Measurements from ENCODE around the gene CD79A. TPM values are rescaled to one million over a fixed set of nuclear protein-coding genes. Genes with fewer than 3 reads are reported as not detected.

The CD79A gene
- total and polyA plus RNA-seq, 2 donors, result 31.4 to 74.4 TPM

DNA sequence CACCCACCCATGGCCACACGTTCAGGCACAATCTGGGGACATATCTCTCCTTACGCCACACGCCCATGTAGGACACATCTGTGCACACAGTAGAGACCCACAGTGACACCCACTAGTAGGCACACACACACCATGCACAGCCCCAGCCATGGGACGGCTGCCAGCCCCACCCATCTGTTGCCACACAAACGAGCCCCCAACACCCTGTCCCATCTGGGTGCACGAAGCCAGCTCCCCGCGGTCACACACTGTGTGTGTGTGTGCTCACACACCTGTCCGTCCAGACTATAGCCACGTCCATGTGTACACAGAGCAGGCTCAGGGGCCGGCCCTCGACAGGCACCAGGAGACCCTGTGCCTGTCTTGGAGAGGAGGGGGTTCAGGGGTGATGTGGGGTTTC is 40.6 kb downstream of the CD79A start:
- no peak overlapping the region for H3K4me3 ChIP-seq (ENCODE audit: low read length in 2 of 2)
- peaks cover 34 to 99% of the 10 kb centered on the region in 2 donors for H3K27me3 ChIP-seq (ENCODE audit: control insufficient read depth in 2 of 2, insufficient read depth in 1 of 2, low read length in 1 of 2)
- no peak for DNase-seq (ENCODE audit: low read depth in 6 of 9, low spot score in 9 of 9)
- 69% methylated on average over 12 of the region's 12 CpGs for WGBS
- no peaks in the 10 kb centered on the region for H3K36me3 ChIP-seq (ENCODE audit: control insufficient read depth in 2 of 2, insufficient read depth in 2 of 2, low read length in 1 of 2)
- H3K9me3 ChIP-seq (ENCODE audit: control insufficient read depth in 2 of 2, insufficient read depth in 1 of 2, low read length in 1 of 2), result no peaks in the 10 kb centered on the region
- no peak overlapping the region for H3K27ac ChIP-seq (ENCODE audit: low read depth in 1 of 2, low read length in 1 of 2)
- H3K4me1 ChIP-seq (ENCODE audit: control insufficient read depth in 2 of 2, insufficient read depth in 2 of 2, low read length in 2 of 2), result peaks cover 6 to 24% of the 10 kb centered on the region in 2 donors

DNA sequence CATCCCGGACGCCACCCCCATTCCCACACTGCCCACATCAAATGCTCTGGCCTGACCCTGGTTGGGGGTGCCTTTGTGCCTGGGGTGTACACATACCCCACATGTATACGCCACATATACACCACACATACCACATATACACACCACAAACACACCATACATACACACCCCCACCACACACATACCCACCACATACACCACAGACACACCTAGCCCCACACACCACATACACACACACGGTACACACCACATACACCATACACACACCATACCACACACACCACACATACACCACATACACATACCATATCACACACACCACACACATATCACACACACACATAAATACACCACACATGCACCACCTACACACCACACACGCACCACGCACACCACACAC is 41.0 kb downstream of the CD79A start:
- no peak for DNase-seq (ENCODE audit: low read depth in 6 of 9, low spot score in 9 of 9)
- H3K27ac ChIP-seq (ENCODE audit: low read depth in 1 of 2, low read length in 1 of 2), result no peak overlapping the region
- 62% methylated on average over 6 of the region's 6 CpGs for WGBS
- H3K4me1 ChIP-seq (ENCODE audit: control insufficient read depth in 2 of 2, insufficient read depth in 2 of 2, low read length in 2 of 2), result peaks cover 6 to 22% of the 10 kb centered on the region in 2 donors
- no peaks in the 10 kb centered on the region for H3K9me3 ChIP-seq (ENCODE audit: control insufficient read depth in 2 of 2, insufficient read depth in 1 of 2, low read length in 1 of 2)
- H3K27me3 ChIP-seq (ENCODE audit: control insufficient read depth in 2 of 2, insufficient read depth in 1 of 2, low read length in 1 of 2), result peaks cover 37 to 99% of the 10 kb centered on the region in 2 donors
- no peaks in the 10 kb centered on the region for H3K36me3 ChIP-seq (ENCODE audit: control insufficient read depth in 2 of 2, insufficient read depth in 2 of 2, low read length in 1 of 2)
- H3K4me3 ChIP-seq (ENCODE audit: low read length in 2 of 2), result no peak overlapping the region

DNA sequence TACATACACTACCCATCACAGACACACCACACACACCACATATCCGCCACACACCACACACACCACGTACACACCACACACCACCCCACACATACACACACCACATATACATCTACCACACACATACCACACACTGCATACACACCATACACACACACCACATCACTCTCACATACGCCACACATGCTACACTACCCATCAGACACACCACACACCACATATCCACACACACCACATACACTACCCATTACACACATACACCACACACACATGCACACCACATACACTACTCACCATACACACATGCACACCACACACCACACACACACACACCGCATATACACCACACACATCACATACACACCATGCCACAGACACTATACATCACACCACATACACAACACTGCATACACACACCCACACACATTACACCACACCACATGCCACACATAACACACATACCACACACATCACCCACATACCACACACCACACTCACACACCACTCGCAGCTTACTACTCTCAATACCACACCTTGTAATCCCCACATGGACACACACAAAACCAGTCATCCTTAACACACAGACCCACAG is 41.7 kb downstream of the CD79A start:
- no peaks in the 10 kb centered on the region for H3K9me3 ChIP-seq (ENCODE audit: control insufficient read depth in 2 of 2, insufficient read depth in 1 of 2, low read length in 1 of 2)
- H3K4me3 ChIP-seq (ENCODE audit: low read length in 2 of 2), result no peak overlapping the region
- peaks cover 6 to 22% of the 10 kb centered on the region in 2 donors for H3K4me1 ChIP-seq (ENCODE audit: control insufficient read depth in 2 of 2, insufficient read depth in 2 of 2, low read length in 2 of 2)
- H3K36me3 ChIP-seq (ENCODE audit: control insufficient read depth in 2 of 2, insufficient read depth in 2 of 2, low read length in 1 of 2), result no peaks in the 10 kb centered on the region
- H3K27ac ChIP-seq (ENCODE audit: low read depth in 1 of 2, low read length in 1 of 2), result no peak overlapping the region
- DNase-seq (ENCODE audit: low read depth in 6 of 9, low spot score in 9 of 9), result no peak
- H3K27me3 ChIP-seq (ENCODE audit: control insufficient read depth in 2 of 2, insufficient read depth in 1 of 2, low read length in 1 of 2), result peaks cover 34 to 97% of the 10 kb centered on the region in 2 donors
- WGBS, result 96% methylated on average over 5 of the region's 5 CpGs

GRCh38 chr19:41919948-41920712 is 43.1 kb downstream of the CD79A start:
- Histone ChIP-seq H3K27ac (ENCODE audit: low read depth in 1 of 2, low read length in 1 of 2) (no peak overlapping the region), H3K4me1 (ENCODE audit: control insufficient read depth in 2 of 2, insufficient read depth in 2 of 2, low read length in 2 of 2) (peaks cover 4 to 21% of the 10 kb centered on the region in 2 donors), H3K9me3 (ENCODE audit: control insufficient read depth in 2 of 2, insufficient read depth in 1 of 2, low read length in 1 of 2) (peaks cover 0 to 5% of the 10 kb centered on the region in 2 donors), H3K36me3 (ENCODE audit: control insufficient read depth in 2 of 2, insufficient read depth in 2 of 2, low read length in 1 of 2) (no peaks in the 10 kb centered on the region), H3K27me3 (ENCODE audit: control insufficient read depth in 2 of 2, insufficient read depth in 1 of 2, low read length in 1 of 2) (peaks cover 29 to 97% of the 10 kb centered on the region in 2 donors), H3K4me3 (ENCODE audit: low read length in 2 of 2) (no peak overlapping the region)
- 92% methylated on average over 33 of the region's 33 CpGs for WGBS
- no peak for DNase-seq (ENCODE audit: low read depth in 6 of 9, low spot score in 9 of 9)

DNA sequence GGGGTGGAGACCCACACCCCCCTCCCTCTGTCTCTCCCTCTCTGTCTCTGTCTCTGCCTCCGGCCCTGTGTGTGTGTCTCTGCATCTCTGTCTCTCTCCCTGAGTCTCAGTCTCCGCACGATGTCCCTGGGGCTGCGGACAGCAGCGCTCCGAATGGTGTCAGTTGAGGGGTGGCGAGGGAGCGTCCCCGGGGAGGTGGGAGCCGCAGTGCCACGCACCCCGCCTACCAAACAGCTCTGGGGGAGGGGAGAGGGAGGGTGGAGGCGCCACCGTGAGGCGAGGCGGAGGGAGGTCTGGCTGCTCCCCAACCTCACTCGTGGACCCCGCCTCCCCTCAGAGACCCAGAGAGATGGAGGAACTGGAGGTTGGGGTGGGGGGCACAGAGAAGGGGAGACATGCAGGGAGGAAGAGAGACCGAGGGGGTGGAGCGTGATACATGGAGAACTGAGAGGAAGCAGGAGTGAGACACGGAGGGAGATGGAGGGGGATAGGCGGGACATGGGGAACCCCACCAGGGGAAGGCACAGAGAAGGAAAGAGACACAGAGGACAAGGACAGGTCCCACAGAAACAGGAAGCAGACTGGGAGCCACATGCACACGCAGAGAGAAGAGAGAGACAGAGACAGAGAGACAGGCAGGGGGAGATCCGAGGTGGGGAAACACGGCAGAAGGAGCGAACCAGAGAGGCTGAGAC is 44.0 kb downstream of the CD79A start:
- H3K9me3 ChIP-seq (ENCODE audit: control insufficient read depth in 2 of 2, insufficient read depth in 1 of 2, low read length in 1 of 2), result peaks cover 0 to 5% of the 10 kb centered on the region in 2 donors
- peak in 1 of 9 donors; percentile 41 for DNase-seq (ENCODE audit: low read depth in 6 of 9, low spot score in 9 of 9)
- H3K27ac ChIP-seq (ENCODE audit: low read depth in 1 of 2, low read length in 1 of 2), result no peak overlapping the region
- H3K4me1 ChIP-seq (ENCODE audit: control insufficient read depth in 2 of 2, insufficient read depth in 2 of 2, low read length in 2 of 2), result peaks cover 0 to 12% of the 10 kb centered on the region in 2 donors
- H3K27me3 ChIP-seq (ENCODE audit: control insufficient read depth in 2 of 2, insufficient read depth in 1 of 2, low read length in 1 of 2), result peaks cover 26 to 97% of the 10 kb centered on the region in 2 donors
- no peaks in the 10 kb centered on the region for H3K36me3 ChIP-seq (ENCODE audit: control insufficient read depth in 2 of 2, insufficient read depth in 2 of 2, low read length in 1 of 2)
- H3K4me3 ChIP-seq (ENCODE audit: low read length in 2 of 2), result no peak overlapping the region
- 15% methylated on average over 26 of the region's 26 CpGs for WGBS

DNA sequence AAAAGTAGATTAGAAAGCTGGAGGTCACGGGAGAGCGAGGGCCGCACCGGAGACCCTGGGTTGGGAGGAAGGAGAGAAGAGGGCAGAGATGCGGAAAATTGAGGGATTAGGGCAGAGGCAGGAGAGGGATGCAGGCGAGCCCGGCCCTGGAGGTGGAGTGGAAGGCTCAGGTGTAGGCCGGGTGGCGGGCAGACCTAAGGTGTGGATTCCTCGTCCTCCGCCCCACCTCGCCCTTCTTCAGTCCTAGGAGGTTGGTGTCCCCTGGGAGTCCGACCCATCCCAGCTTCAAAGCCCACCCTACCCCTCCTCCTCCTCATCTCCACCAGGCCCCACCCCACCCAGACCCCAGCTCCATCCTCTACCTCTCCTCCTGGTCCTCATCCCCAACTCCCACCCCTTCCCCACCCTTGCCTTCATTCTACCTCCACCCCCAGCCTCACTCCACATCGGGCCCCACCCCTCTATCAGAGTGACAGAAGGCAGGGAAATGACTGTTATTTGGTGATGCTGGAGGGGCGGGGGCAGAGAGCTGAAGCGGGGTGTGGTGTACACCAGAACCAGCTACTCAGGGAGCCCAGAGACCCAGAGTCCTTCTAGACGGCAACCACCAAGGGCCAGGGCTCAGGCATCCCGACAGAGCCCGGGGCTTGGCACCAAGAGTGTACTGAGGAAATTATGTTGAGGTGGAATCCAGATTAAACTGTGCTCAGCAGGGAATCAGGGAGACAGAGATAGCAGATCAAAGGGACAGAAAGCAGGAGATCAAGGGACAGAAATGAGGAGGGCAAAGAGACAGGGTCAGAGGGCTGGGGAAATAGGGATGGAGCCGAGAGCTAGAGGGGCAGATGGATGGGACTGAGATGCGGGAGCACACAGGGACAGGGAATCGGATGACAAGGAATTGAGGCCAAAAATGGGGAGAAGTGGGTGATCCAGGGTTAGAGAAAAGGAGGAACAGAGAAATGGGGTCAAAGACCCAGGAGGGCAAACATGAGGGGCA is 44.8 kb downstream of the CD79A start:
- Histone ChIP-seq H3K9me3 (ENCODE audit: control insufficient read depth in 2 of 2, insufficient read depth in 1 of 2, low read length in 1 of 2) (peaks cover 0 to 5% of the 10 kb centered on the region in 2 donors), H3K27ac (ENCODE audit: low read depth in 1 of 2, low read length in 1 of 2) (no peak overlapping the region), H3K4me3 (ENCODE audit: low read length in 2 of 2) (no peak overlapping the region), H3K36me3 (ENCODE audit: control insufficient read depth in 2 of 2, insufficient read depth in 2 of 2, low read length in 1 of 2) (no peaks in the 10 kb centered on the region), H3K4me1 (ENCODE audit: control insufficient read depth in 2 of 2, insufficient read depth in 2 of 2, low read length in 2 of 2) (peaks cover 0 to 10% of the 10 kb centered on the region in 2 donors), H3K27me3 (ENCODE audit: control insufficient read depth in 2 of 2, insufficient read depth in 1 of 2, low read length in 1 of 2) (peaks cover 29 to 97% of the 10 kb centered on the region in 2 donors)
- DNase-seq (ENCODE audit: low read depth in 6 of 9, low spot score in 9 of 9), result no peak
- 35% methylated on average over 22 of the region's 22 CpGs for WGBS

- no peaks in the 10 kb centered on the region for H3K36me3 ChIP-seq (ENCODE audit: control insufficient read depth in 2 of 2, insufficient read depth in 2 of 2, low read length in 1 of 2)
- no peak overlapping the region for H3K27ac ChIP-seq (ENCODE audit: low read depth in 1 of 2, low read length in 1 of 2)
- no peak overlapping the region for H3K4me3 ChIP-seq (ENCODE audit: low read length in 2 of 2)
- peaks cover 29 to 97% of the 10 kb centered on the region in 2 donors for H3K27me3 ChIP-seq (ENCODE audit: control insufficient read depth in 2 of 2, insufficient read depth in 1 of 2, low read length in 1 of 2)
- no peak for DNase-seq (ENCODE audit: low read depth in 6 of 9, low spot score in 9 of 9)
- H3K9me3 ChIP-seq (ENCODE audit: control insufficient read depth in 2 of 2, insufficient read depth in 1 of 2, low read length in 1 of 2), result peaks cover 0 to 5% of the 10 kb centered on the region in 2 donors
- peaks cover 0 to 11% of the 10 kb centered on the region in 2 donors for H3K4me1 ChIP-seq (ENCODE audit: control insufficient read depth in 2 of 2, insufficient read depth in 2 of 2, low read length in 2 of 2)
- WGBS, result 24% methylated on average over 18 of the region's 18 CpGs
Measured at GRCh38 chr19:41922585-41922984, 45.5 kb downstream of the CD79A start.

DNA sequence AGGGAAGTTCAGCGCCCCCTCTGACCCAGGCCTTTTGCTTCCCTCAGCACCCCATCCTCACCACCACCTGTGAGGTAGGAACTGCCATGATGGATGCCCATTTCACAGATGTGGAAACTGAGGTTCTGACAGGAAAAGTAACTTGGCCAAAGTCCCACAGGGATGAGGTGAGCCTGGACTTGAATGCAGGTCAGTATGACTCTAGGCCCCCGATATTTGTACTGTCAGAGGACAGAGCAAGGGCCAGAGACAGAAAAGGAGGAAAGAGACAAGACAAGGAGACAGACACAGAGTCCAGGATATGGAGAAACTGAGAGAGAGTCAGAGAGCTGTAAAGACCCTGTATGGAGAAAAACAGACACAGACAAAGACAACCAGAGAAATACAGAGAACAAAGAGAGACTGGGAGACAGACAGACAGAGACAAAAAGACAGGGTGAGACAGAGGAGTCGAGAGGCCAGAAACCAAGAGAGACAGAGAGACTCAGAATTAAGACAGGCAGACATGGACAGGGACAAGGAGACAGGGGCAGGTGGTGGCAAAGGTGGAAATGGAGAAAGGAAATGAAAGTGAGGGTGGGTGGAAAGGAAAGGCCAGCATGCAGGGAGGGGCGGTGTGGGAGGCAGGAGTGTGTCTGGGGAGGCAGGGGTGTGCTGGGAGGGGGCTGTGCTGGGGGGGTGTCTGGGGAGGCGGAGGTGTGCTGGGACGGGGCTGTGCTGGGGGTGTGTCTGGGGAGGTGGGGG is 46.1 kb downstream of the CD79A start:
- peaks cover 34 to 97% of the 10 kb centered on the region in 2 donors for H3K27me3 ChIP-seq (ENCODE audit: control insufficient read depth in 2 of 2, insufficient read depth in 1 of 2, low read length in 1 of 2)
- 49% methylated on average over 6 of the region's 6 CpGs for WGBS

More for the DNA sequence above, 46.1 kb downstream of the CD79A start:
- Histone ChIP-seq H3K4me3 (ENCODE audit: low read length in 2 of 2) (no peak overlapping the region), H3K27ac (ENCODE audit: low read depth in 1 of 2, low read length in 1 of 2) (no peak overlapping the region), H3K36me3 (ENCODE audit: control insufficient read depth in 2 of 2, insufficient read depth in 2 of 2, low read length in 1 of 2) (no peaks in the 10 kb centered on the region), H3K4me1 (ENCODE audit: control insufficient read depth in 2 of 2, insufficient read depth in 2 of 2, low read length in 2 of 2) (peaks cover 0 to 17% of the 10 kb centered on the region in 2 donors), H3K9me3 (ENCODE audit: control insufficient read depth in 2 of 2, insufficient read depth in 1 of 2, low read length in 1 of 2) (peaks cover 0 to 5% of the 10 kb centered on the region in 2 donors)
- no peak for DNase-seq (ENCODE audit: low read depth in 6 of 9, low spot score in 9 of 9)
